Activated naive CD4-positive, alpha-beta T cell treated with anti-CD3 and anti-CD28 coated beads for 36 hours (primary cell): ENCODE results near the gene PRPS1L1. TPM values are rescaled to one million over a fixed set of nuclear protein-coding genes. Genes with fewer than 3 reads are reported as not detected.

Experiments
- CTCF ChIA-PET: fragments of 350-600 bp; sonication (Branson Sonifier 250); formaldehyde crosslinking; loops from one replicate; lab custom pipeline; 2021; ENCODE audit warnings: antibody characterized with exemption; lab: Charles Lee
- DNase-seq: peaks from one replicate; pipeline ENCODE4 v3.0.0-alpha.2; 2020
- H3K27ac Mint-ChIP-seq: one replicate; pipeline ENCODE4 v1.8.0; 2021; ENCODE audit warnings: mild to moderate bottlenecking, mixed read lengths
- H3K27me3 Mint-ChIP-seq: one replicate; pipeline ENCODE4 v1.8.0; 2021; ENCODE audit warnings: low read depth, mixed read lengths
- H3K36me3 Mint-ChIP-seq: one replicate; pipeline ENCODE4 v1.8.0; 2021; ENCODE audit warnings: low read depth, mixed read lengths
- H3K4me1 Mint-ChIP-seq: one replicate; pipeline ENCODE4 v1.8.0; 2021; ENCODE audit warnings: low read depth, mixed read lengths
- H3K4me3 Mint-ChIP-seq: one replicate; pipeline ENCODE4 v1.8.0; 2021; ENCODE audit warnings: mild to moderate bottlenecking, moderate library complexity, mixed read lengths
- H3K9me3 Mint-ChIP-seq: one replicate; pipeline ENCODE4 v1.8.0; 2021; ENCODE audit warnings: mixed read lengths
- intact Hi-C: fragments of 100-400 bp; cut with micrococcal nuclease; formaldehyde crosslinking; loops from one replicate; pipeline ENCODE4 v1.15.1; 2023
- total RNA-seq, 2 experiments: library from RNA; stranded (reverse); gene quantifications; one replicate each; pipeline ENCODE4 v1.2.3, GENCODE V29; 2021

PRPS1L1 gene
- total RNA-seq, 2 experiments from 2014 or later = not detected

DNA sequence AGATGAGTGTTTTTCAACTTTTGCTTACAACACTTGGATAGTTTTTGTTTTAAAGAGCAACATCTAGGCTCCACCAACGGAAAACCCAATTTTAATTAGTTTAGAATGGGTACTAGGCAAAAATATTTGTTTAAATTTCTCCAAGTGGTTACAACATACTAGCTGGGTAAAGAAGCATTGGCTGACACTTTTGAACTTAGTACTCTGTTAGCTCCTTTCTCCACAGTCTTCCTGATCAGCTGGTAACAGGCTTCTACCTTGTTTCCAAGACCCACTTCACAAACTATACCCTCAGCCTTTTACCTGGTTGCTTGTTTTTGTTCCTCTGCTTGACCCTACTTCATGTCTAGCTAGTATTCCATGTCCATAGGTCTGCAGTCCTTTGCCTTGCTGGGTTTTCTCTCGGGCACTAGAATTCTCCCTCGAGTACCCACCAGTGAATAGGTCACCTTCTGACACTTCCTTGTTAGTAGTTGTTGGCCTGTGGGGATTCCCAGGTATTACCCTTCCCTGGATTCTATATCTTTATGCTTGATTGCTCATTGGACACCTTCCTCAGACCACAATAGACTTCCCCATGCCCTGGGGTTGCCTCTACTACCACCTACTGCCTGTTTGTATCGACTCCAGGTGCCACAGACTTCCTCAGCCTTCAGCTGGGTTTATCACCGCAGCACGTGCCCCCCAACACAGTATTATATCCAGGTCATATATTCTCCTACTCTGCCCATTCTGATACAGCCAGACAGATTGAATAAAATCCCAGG, 42.0 kb downstream of the PRPS1L1 start:
- Mint-ChIP-seq H3K4me1 (no peaks in the 10 kb centered on the region), H3K9me3 (no peaks in the 10 kb centered on the region), H3K27me3 (peaks cover 3% of the 10 kb centered on the region), H3K36me3 (no peaks in the 10 kb centered on the region), H3K4me3 (no peak overlapping the region), H3K27ac (no peak overlapping the region)
- intact Hi-C loops = no loop called here
- CTCF ChIA-PET = interaction anchor here (0.7 to 1.0 kb wide), 2 partner anchors 45 to 215 kb away, joined by 3 to 4 read pairs; partner anchors contain the start of gene SNX13
- no peak for DNase-seq

DNA sequence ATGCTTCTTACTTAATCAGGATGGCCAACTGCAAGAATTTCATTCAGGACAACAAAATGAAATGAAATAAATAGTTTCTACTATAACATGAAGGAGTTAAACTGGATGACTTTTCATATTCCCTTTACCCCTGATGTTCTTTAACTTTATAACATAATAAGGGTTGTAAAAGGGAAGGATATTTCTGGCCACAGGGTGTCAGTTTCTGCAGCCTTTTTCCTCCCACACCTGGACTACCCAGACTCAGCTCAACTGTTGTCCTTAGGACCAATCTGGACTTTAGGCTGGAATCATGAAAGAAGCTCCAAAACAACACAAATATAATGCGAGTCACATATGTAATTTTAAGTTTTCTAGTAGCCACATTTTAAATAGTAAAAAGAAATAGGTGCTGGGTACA, 43.4 kb downstream of the PRPS1L1 start:
- intact Hi-C loops = no loop called here

DNA sequence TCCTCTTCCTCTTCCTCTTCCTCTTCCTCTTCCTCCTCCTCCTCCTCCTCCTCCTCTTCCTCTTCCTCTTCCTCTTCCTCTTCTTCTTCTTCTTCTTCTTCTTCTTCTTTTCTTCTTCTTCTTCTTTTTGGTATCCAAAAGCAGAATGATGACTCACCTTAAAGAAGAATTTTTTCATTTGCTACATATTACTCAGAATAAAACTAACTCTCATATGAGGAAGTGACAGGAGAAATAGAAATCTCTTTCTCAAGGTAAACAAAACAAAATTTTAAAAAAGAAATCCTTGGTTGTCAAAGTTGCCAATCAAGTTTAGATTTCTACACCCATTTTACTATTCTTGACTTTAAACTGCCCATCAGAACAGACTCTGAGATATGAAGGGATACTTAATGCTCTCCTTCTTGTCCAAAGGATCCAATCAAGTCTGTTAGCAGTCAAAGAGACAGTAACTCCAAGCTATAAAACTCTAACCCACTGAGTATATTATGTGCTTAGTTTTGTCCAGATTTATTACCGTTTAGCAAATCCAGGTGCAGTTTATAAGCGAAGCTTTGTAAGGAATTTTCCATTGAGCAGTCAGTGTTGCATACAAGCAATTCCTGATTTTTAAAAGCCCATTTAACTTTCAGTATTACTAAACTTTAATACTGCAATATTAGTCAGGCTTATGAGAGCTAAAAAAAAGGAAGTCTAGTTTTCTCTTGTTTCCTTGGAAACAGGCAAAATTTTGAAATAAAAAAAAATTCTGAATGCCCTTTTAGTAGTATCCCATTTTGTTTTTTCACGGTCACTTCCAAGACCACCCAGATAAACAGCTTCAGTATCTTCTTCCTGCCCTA, 44.2 kb downstream of the PRPS1L1 start:
- H3K27me3 Mint-ChIP-seq = no peaks in the 10 kb centered on the region

More for the DNA sequence above, 43.4 kb downstream of the PRPS1L1 start:
- CTCF ChIA-PET = interaction anchor here (1.1 kb wide), 1 partner anchor 12 kb away, joined by 3 read pairs; no protein-coding TSS in a partner anchor
- DNase-seq = no peak
- no peak overlapping the region for H3K4me3 Mint-ChIP-seq
- no peak overlapping the region for H3K27ac Mint-ChIP-seq
- H3K27me3 Mint-ChIP-seq = no peaks in the 10 kb centered on the region
- no peaks in the 10 kb centered on the region for H3K9me3 Mint-ChIP-seq
- H3K4me1 Mint-ChIP-seq = no peaks in the 10 kb centered on the region
- no peaks in the 10 kb centered on the region for H3K36me3 Mint-ChIP-seq

DNA sequence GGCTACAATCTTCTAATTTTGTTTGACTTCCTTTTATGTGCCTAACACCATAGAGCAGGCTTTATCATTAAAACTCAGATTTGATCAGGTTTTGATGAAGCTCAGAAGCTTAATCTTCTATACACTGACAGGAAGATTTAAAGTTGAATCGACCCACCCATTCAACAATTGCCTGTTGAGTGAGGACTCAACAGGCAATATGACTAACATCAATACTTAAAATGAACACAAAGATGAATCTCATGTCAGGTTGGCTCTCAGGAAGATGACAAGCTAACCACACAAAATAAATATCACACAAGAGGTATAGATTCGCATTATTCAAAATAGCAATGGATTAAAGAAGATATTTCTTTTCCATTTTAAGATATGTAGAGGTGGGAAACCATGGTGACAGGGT, 50.7 kb downstream of the PRPS1L1 start:
- no peaks in the 10 kb centered on the region for H3K4me1 Mint-ChIP-seq
- DNase-seq = no peak
- no peak overlapping the region for H3K27ac Mint-ChIP-seq
- H3K4me3 Mint-ChIP-seq = no peak overlapping the region
- intact Hi-C loops = no loop called here
- H3K9me3 Mint-ChIP-seq = no peaks in the 10 kb centered on the region
- no peaks in the 10 kb centered on the region for H3K36me3 Mint-ChIP-seq
- CTCF ChIA-PET = no interaction called here
- H3K27me3 Mint-ChIP-seq = no peaks in the 10 kb centered on the region

More for the DNA sequence above, 44.2 kb downstream of the PRPS1L1 start:
- H3K27ac Mint-ChIP-seq = no peak overlapping the region
- DNase-seq = no peak
- no peaks in the 10 kb centered on the region for H3K4me1 Mint-ChIP-seq
- no peaks in the 10 kb centered on the region for H3K36me3 Mint-ChIP-seq
- H3K4me3 Mint-ChIP-seq = no peak overlapping the region
- CTCF ChIA-PET = interaction anchor here (1.1 kb wide), 1 partner anchor 13 kb away, joined by 3 read pairs; no protein-coding TSS in a partner anchor
- no peaks in the 10 kb centered on the region for H3K9me3 Mint-ChIP-seq
- intact Hi-C loops = no loop called here

Other genes starting within 250 kb of the PRPS1L1 start
- 10 to 100 TPM; 19.5 to 20.3 TPM for gene SNX13, start 87.4 kb downstream of the PRPS1L1 start, total RNA-seq